SJCRH30 (cell line): Measurements from ENCODE around the gene MMS19. TPM values are rescaled to one million over a fixed set of nuclear protein-coding genes. Genes with fewer than 3 reads are reported as not detected.

Experiments used
- DNase-seq, 2 experiments: peaks; one replicate each; pipeline ENCODE4 v3.0.0-alpha.2; 2015 to 2020
- H3K27ac ChIP-seq: fragments of 250-450 bp; sonication (Bioruptor Pico); 2 replicates; pipeline ENCODE4 v1.5.1; 2020; ENCODE audit warnings: mild to moderate bottlenecking, moderate library complexity
- H3K27me3 ChIP-seq: fragments of 250-450 bp; sonication (Bioruptor Pico); 2 replicates; pipeline ENCODE4 v1.5.1; 2020; ENCODE audit warnings: mild to moderate bottlenecking, moderate library complexity
- H3K36me3 ChIP-seq: fragments of 250-450 bp; sonication (Bioruptor Pico); 2 replicates; pipeline ENCODE4 v1.5.1; 2020; ENCODE audit warnings: mild to moderate bottlenecking, moderate library complexity
- H3K4me1 ChIP-seq: fragments of 250-450 bp; sonication (Bioruptor Pico); 2 replicates; pipeline ENCODE4 v1.5.1; 2020; ENCODE audit warnings: mild to moderate bottlenecking, moderate library complexity
- H3K4me3 ChIP-seq: fragments of 250-450 bp; sonication (Bioruptor Pico); 2 replicates; pipeline ENCODE4 v1.5.1; 2020; ENCODE audit warnings: mild to moderate bottlenecking, moderate library complexity
- H3K9me3 ChIP-seq: fragments of 250-450 bp; sonication (Bioruptor Pico); replicated peaks from 2 replicates; pipeline ENCODE4 v1.5.1; 2020; ENCODE audit warnings: mild to moderate bottlenecking, moderate library complexity
- total RNA-seq: library from RNA; depleted of rRNA; stranded (reverse); fragments of >200 nt; shearing (Covaris generic); gene quantifications from 2 replicates; pipeline ENCODE4 v1.2.3, GENCODE V29; 2014; rRNA removed

Gene MMS19
- total RNA-seq, 1 experiment from 2014 or later = 83.7 TPM

GRCh38 chr10:97412891-97413304 is 85.3 kb downstream of the MMS19 start:
- Histone ChIP-seq H3K4me1 (no peaks in the 10 kb centered on the region), H3K4me3 (no peak overlapping the region), H3K36me3 (no peaks in the 10 kb centered on the region), H3K27me3 (no peaks in the 10 kb centered on the region), H3K9me3 (no peaks in the 10 kb centered on the region), H3K27ac (no peak overlapping the region)
- no peak for DNase-seq

GRCh38 chr10:97411406-97411805 is 86.8 kb downstream of the MMS19 start:
- Histone ChIP-seq H3K27ac (no peak overlapping the region), H3K36me3 (no peaks in the 10 kb centered on the region), H3K4me1 (peaks cover 14% of the 10 kb centered on the region), H3K27me3 (no peaks in the 10 kb centered on the region), H3K9me3 (no peaks in the 10 kb centered on the region), H3K4me3 (no peak overlapping the region)
- DNase-seq = no peak

- DNase-seq = peak; percentile 38 to 54
- H3K9me3 ChIP-seq = no peaks in the 10 kb centered on the region
- H3K27me3 ChIP-seq = no peaks in the 10 kb centered on the region
- peaks cover 14% of the 10 kb centered on the region for H3K4me1 ChIP-seq
- no peak overlapping the region for H3K27ac ChIP-seq
- no peaks in the 10 kb centered on the region for H3K36me3 ChIP-seq
- H3K4me3 ChIP-seq = no peak overlapping the region
These were observed 89.7 kb downstream of the MMS19 start for GRCh38 chr10:97408496-97408992.

Other genes with a start within 250 kb of the MMS19 start
- 29.2 and 32.3 TPM in 2 replicates for gene ARHGAP19, start 205.8 kb downstream of the MMS19 start, total RNA-seq
- 2.1 and 2.7 TPM in 2 replicates for gene FRAT1, start 179.2 kb downstream of the MMS19 start, total RNA-seq
- 17.8 and 21.6 TPM in 2 replicates for gene FRAT2, start 163.7 kb downstream of the MMS19 start, total RNA-seq
- gene RRP12, start 97.1 kb downstream of the MMS19 start, total RNA-seq = 24.2 and 26.8 TPM in 2 replicates
- 515 and 519 TPM in 2 replicates for gene PGAM1, start 72.2 kb downstream of the MMS19 start, total RNA-seq
- 46.9 and 51.4 TPM in 2 replicates for gene EXOSC1, start 52.4 kb downstream of the MMS19 start, total RNA-seq
- 50.4 and 53.3 TPM in 2 replicates for gene ZDHHC16, start 52.2 kb downstream of the MMS19 start, total RNA-seq
- gene UBTD1, start 502 bp upstream of the MMS19 start, total RNA-seq = 13.9 and 14.3 TPM in 2 replicates
- gene ANKRD2, start 74.4 kb upstream of the MMS19 start, total RNA-seq = 0.26 and 0.51 TPM in 2 replicates
- 1.7 and 3.5 TPM in 2 replicates for gene HOGA1, start 86.0 kb upstream of the MMS19 start, total RNA-seq
- gene C10orf62, start 91.3 kb upstream of the MMS19 start, total RNA-seq = 0.75 and 0.84 TPM in 2 replicates
- 1.9 and 2.9 TPM in 2 replicates for gene MORN4, start 135.1 kb upstream of the MMS19 start, total RNA-seq
- gene PI4K2A, start 142.2 kb upstream of the MMS19 start, total RNA-seq = 19.4 and 20.1 TPM in 2 replicates
- 11.2 and 14.4 TPM in 2 replicates for gene AVPI1, start 188.8 kb upstream of the MMS19 start, total RNA-seq
- 29.8 and 30.4 TPM in 2 replicates for gene MARVELD1, start 215.3 kb upstream of the MMS19 start, total RNA-seq
- 20.7 and 27.1 TPM in 2 replicates for gene ZFYVE27, start 238.7 kb upstream of the MMS19 start, total RNA-seq